Non-pigmented ciliary epithelial cell (primary cell): Measurements from ENCODE around the gene ELP4.
"Not testable (repeated sequence)": the region's sequence is repeated elsewhere in the genome, so short reads cannot be mapped to it uniquely, and the experiment has no call there.

Source experiments
- DNase-seq: peaks from one replicate; pipeline ENCODE4 v3.0.0-alpha.2; 2010; ENCODE audit warnings: low read depth

The ELP4 gene

GRCh38 chr11:31706357-31706756, 196.8 kb downstream of the ELP4 start:
- DNase-seq, result no peak

GRCh38 chr11:31711137-31711536, 201.6 kb downstream of the ELP4 start:
- no peak for DNase-seq

GRCh38 chr11:31712851-31713250, 203.3 kb downstream of the ELP4 start:
- DNase-seq, result no peak

GRCh38 chr11:31714840-31715239, 205.3 kb downstream of the ELP4 start:
- no peak for DNase-seq

GRCh38 chr11:31720225-31720624, 210.7 kb downstream of the ELP4 start:
- no peak for DNase-seq

- DNase-seq, result no peak
Measured at GRCh38 chr11:31720671-31721365, 211.3 kb downstream of the ELP4 start.

GRCh38 chr11:31722754-31723153, 213.2 kb downstream of the ELP4 start:
- no peak for DNase-seq

- DNase-seq, result no peak
Measured at GRCh38 chr11:31725176-31725575, 215.6 kb downstream of the ELP4 start.

- DNase-seq, result no peak
Measured at GRCh38 chr11:31728432-31728831, 218.9 kb downstream of the ELP4 start.

- no peak for DNase-seq
Measured at GRCh38 chr11:31740131-31740530, 230.6 kb downstream of the ELP4 start.

- DNase-seq, result not testable (repeated sequence)
Measured at GRCh38 chr11:31740731-31741368, 231.3 kb downstream of the ELP4 start.

GRCh38 chr11:31747581-31747980, 238.0 kb downstream of the ELP4 start:
- no peak for DNase-seq

- no peak for DNase-seq
Measured at GRCh38 chr11:31757260-31757835, 247.8 kb downstream of the ELP4 start.

- no peak for DNase-seq
Measured at GRCh38 chr11:31761636-31762035, 252.1 kb downstream of the ELP4 start.

GRCh38 chr11:31763296-31763695, 253.7 kb downstream of the ELP4 start:
- DNase-seq, result no peak

GRCh38 chr11:31764261-31764660, 254.7 kb downstream of the ELP4 start:
- DNase-seq, result no peak

GRCh38 chr11:31764766-31765165, 255.2 kb downstream of the ELP4 start:
- no peak for DNase-seq

- DNase-seq, result no peak
Measured at GRCh38 chr11:31767066-31767465, 257.5 kb downstream of the ELP4 start.

GRCh38 chr11:31767685-31768084, 258.1 kb downstream of the ELP4 start:
- DNase-seq, result no peak

GRCh38 chr11:31768749-31769640, 259.4 kb downstream of the ELP4 start:
- no peak for DNase-seq

- no peak for DNase-seq
Measured at GRCh38 chr11:31770011-31770700, 260.6 kb downstream of the ELP4 start.

GRCh38 chr11:31772412-31772811, 262.8 kb downstream of the ELP4 start:
- no peak for DNase-seq
